NB4 (cell line): Measurements from ENCODE around the gene RBBP6.

ENCODE experiments used
- DNase-seq: peaks from one replicate; pipeline ENCODE4 v3.0.0; 2010; ENCODE audit warnings: low read depth
- H3K4me3 ChIP-seq: one replicate; pipeline ENCODE4 v1.5.1; 2011; ENCODE audit warnings: mild to moderate bottlenecking, low read depth, low read length, moderate library complexity
- MYC ChIP-seq: IDR thresholded peaks from 2 replicates; pipeline ENCODE4 v1.6.1; 2011; ENCODE audit warnings: low read depth, low read length
- POLR2A ChIP-seq: IDR thresholded peaks from 2 replicates; pipeline ENCODE4 v1.6.1; 2011; ENCODE audit warnings: mild to moderate bottlenecking; ENCODE audit not compliant: insufficient read length; ENCODE audit errors: extremely low read depth
- TF ChIP-seq, protein P1 (sequence below): IDR thresholded peaks from one replicate; pipeline ENCODE4 v1.5.1; 2012; ENCODE audit warnings: low read depth, low read length
- TF ChIP-seq, protein P2 (sequence below): IDR thresholded peaks from 2 replicates; pipeline ENCODE4 v1.6.1; 2011; ENCODE audit warnings: low read depth, low read length

RBBP6 gene

DNA sequence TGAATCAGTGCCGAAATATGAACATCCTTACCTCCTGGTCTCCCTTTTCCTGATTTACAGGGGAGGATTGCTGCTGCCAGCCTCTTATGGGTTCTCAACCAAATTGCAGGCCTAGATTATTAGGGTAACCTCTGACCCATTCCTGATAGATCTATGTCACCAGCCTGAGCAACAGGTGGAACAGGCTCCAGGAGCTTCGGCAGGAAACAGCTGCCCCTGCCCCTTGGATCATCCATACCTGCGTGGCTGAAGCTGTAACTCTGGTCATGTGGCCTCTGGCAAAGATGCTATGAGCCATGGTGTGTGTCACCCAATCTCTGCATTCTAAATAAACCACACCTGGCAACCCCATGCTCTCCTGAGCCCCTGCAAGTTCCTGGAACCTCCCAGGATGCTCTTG, 18.4 kb upstream of the RBBP6 start:
- H3K4me3 ChIP-seq, result no peak overlapping the region
- TF ChIP-seq POLR2A, result no peak
- TF ChIP-seq, protein P1, sequence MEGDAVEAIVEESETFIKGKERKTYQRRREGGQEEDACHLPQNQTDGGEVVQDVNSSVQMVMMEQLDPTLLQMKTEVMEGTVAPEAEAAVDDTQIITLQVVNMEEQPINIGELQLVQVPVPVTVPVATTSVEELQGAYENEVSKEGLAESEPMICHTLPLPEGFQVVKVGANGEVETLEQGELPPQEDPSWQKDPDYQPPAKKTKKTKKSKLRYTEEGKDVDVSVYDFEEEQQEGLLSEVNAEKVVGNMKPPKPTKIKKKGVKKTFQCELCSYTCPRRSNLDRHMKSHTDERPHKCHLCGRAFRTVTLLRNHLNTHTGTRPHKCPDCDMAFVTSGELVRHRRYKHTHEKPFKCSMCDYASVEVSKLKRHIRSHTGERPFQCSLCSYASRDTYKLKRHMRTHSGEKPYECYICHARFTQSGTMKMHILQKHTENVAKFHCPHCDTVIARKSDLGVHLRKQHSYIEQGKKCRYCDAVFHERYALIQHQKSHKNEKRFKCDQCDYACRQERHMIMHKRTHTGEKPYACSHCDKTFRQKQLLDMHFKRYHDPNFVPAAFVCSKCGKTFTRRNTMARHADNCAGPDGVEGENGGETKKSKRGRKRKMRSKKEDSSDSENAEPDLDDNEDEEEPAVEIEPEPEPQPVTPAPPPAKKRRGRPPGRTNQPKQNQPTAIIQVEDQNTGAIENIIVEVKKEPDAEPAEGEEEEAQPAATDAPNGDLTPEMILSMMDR, result no peak
- TF ChIP-seq MYC, result no peak
- TF ChIP-seq, protein P2, sequence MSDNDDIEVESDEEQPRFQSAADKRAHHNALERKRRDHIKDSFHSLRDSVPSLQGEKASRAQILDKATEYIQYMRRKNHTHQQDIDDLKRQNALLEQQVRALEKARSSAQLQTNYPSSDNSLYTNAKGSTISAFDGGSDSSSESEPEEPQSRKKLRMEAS, result no peak
- no peak for DNase-seq

DNA sequence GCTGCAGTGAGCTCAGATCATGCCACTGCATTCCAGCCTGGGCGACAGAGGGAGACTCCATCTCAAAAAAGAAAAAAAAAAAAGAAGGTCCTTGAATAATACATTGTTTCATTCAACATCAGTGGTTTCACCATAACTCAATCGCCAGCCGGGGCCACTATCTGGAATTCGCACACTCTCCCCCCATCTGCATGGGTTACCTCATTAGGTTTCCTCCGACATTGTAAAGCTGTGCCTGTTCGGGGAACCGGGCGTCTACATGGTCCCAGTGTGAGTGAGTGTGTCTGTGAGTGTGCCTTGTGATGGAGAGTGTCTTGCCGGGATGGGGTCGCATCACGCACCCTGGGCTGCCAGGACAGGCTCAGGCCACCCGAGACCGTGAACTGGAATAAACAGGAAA, 16.6 kb upstream of the RBBP6 start:
- H3K4me3 ChIP-seq, result no peak overlapping the region
- DNase-seq, result no peak
- TF ChIP-seq, protein P1, result no peak
- TF ChIP-seq POLR2A, result no peak
- TF ChIP-seq, protein P2, result no peak

DNA sequence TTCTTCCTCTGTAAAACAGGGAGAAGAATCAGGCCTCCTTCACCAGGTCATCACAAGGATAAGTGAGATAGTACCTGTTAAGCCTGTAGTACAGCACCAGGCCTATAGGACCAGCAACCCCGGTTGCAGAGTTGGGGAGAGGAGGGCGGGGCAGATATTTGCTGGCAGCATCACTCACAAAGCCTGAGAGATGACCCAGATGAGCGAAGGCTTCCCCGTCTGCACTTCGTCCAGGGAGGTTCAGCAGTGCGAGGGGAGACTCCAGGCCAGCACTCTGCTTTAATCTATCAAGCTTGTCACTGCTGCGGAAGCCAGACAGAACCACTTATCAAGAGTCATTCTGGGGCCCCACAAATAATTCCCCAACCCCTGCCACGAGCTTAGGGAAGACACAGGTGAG, 15.8 kb upstream of the RBBP6 start:
- TF ChIP-seq, protein P1, result no peak
- no peak for TF ChIP-seq MYC
- no peak for TF ChIP-seq POLR2A
- TF ChIP-seq, protein P2, result no peak
- no peak for DNase-seq
- no peak overlapping the region for H3K4me3 ChIP-seq

- TF ChIP-seq, protein P2, result no peak
- TF ChIP-seq MYC (no peak), POLR2A (no peak)
- TF ChIP-seq, protein P1, result no peak
- H3K4me3 ChIP-seq, result no peak overlapping the region
- DNase-seq, result no peak
Observed at GRCh38 chr16:24524855-24525677, 14.3 kb upstream of the RBBP6 start.

DNA sequence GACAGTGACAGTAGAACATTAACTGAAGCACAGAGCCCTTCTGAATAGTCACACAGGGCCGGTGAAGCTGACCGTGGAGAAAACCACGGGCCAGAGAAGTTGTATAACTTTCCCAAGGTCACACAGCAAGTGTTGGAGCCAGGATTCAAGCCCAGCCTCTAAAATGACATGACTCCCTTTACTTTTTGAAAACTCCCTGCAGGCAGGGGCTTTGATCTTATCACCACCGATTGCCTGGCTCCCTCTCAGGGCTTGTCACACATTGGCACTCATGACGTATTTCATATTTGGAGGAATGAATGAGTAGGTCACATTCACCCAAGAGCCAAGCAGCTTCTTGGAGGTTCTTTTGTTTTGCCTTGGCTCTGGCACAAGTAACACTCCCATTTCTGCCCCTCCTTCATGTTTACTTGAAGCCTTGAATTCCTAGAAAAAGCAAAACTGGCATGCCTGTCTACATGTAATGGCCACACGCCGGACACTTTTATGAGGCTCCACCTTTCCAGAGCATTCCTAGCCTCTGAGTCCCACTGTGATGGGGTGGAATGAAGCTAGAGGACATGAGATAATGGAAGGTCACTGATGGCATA, 13.3 kb upstream of the RBBP6 start:
- no peak for DNase-seq
- H3K4me3 ChIP-seq, result no peak overlapping the region
- TF ChIP-seq, protein P2, result no peak
- TF ChIP-seq POLR2A, result no peak
- no peak for TF ChIP-seq MYC
- TF ChIP-seq, protein P1, result no peak
